Nephron progenitor cell (in vitro differentiated cells): Measurements from ENCODE around the gene SOCS3.
A peak's percentile ranks its signal among the peaks of the same experiment; 100 is the strongest.

Experiments used
- DNase-seq: peaks from one replicate; pipeline ENCODE4 v3.0.0; 2021
- H3K27ac Mint-ChIP-seq: 2 replicates; pipeline ENCODE4 v1.8.0; 2021; ENCODE audit warnings: mild to moderate bottlenecking, moderate library complexity, mixed read lengths
- H3K27me3 Mint-ChIP-seq: 2 replicates; pipeline ENCODE4 v1.8.0; 2021; ENCODE audit warnings: mild to moderate bottlenecking, low read depth, mixed read lengths; ENCODE audit not compliant: poor library complexity
- H3K36me3 Mint-ChIP-seq: 2 replicates; pipeline ENCODE4 v1.8.0; 2021; ENCODE audit warnings: low read depth, mixed read lengths
- H3K4me1 Mint-ChIP-seq: 2 replicates; pipeline ENCODE4 v1.8.0; 2021; ENCODE audit warnings: mixed read lengths
- H3K4me3 Mint-ChIP-seq: 2 replicates; pipeline ENCODE4 v1.8.0; 2021; ENCODE audit warnings: mild to moderate bottlenecking, moderate library complexity, mixed read lengths
- H3K9me3 Mint-ChIP-seq: 2 replicates; pipeline ENCODE4 v1.8.0; 2021; ENCODE audit warnings: mild to moderate bottlenecking, moderate library complexity, mixed read lengths
- CTCF ChIP-seq: fragments of 200-600 bp; sonication (generic); IDR thresholded peaks from 2 replicates; pipeline ENCODE4 v1.5.0; 2021; ENCODE audit warnings: antibody characterized with exemption

SOCS3 gene

GRCh38 chr17:78359997-78360370 lies at the start of gene SOCS3:
Gene SOCS3, minus strand, starts transcription at chr17:78360077. Its CDS starts 982 bp downstream, at chr17:78359095.
- no peak for TF ChIP-seq CTCF
- Mint-ChIP-seq H3K4me3 (peak within 1 kb of the TSS; percentile 83), H3K27me3 (peaks cover 16% of the 10 kb centered on the region), H3K36me3 (peaks cover 19% of the 10 kb centered on the region), H3K9me3 (no peaks in the 10 kb centered on the region), H3K27ac (no peak within 1 kb of the TSS), H3K4me1 (peaks cover 68% of the 10 kb centered on the region)
- DNase-seq, result peak; percentile 91

GRCh38 chr17:78409191-78409928 lies 49.5 kb upstream of the SOCS3 start:
- DNase-seq, result no peak
- Mint-ChIP-seq H3K27me3 (no peaks in the 10 kb centered on the region), H3K4me3 (no peak overlapping the region), H3K36me3 (peaks cover 20% of the 10 kb centered on the region), H3K4me1 (peaks cover 84% of the 10 kb centered on the region), H3K27ac (no peak overlapping the region), H3K9me3 (no peaks in the 10 kb centered on the region)
- TF ChIP-seq CTCF, result no peak

DNA sequence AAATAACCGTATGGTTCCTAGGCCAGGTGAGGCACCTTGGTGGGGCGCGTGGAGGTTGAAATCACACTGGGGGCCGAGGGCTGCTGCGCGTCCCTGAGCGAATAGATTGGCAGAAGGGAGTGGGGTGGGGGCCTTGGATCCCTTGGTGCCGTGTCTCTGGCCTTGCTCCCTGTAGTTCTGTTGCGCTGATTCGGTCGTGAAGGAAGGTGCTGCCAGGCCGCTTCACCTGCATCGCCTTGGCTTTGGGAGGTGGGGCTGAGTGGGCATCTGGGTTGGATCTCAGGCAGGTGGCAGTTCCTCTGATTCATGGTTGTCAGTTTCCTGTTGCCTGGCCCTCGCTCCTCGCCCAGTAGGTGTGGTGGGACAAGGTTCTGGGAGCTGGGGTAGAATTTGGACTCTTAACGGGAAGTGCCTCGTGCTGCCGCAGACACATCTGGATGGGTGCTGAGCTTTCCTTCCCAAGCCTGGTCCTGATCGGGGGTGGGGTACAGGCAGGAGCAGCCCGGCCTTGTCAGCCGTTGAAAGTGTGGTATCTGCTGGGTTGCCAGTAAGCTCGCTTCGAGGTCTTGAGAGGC lies 48.7 kb upstream of the SOCS3 start:
- Mint-ChIP-seq H3K36me3 (peaks cover 28% of the 10 kb centered on the region), H3K9me3 (no peaks in the 10 kb centered on the region), H3K27me3 (no peaks in the 10 kb centered on the region), H3K4me1 (peaks cover 76% of the 10 kb centered on the region), H3K27ac (peak overlapping the region; percentile 42), H3K4me3 (no peak overlapping the region)
- TF ChIP-seq CTCF, result no peak
- DNase-seq, result no peak

GRCh38 chr17:78407387-78408000 lies 47.6 kb upstream of the SOCS3 start:
- H3K36me3 Mint-ChIP-seq, result peaks cover 33% of the 10 kb centered on the region
- H3K27me3 Mint-ChIP-seq, result no peaks in the 10 kb centered on the region
- H3K9me3 Mint-ChIP-seq, result no peaks in the 10 kb centered on the region
- peak overlapping the region; percentile 81 for H3K27ac Mint-ChIP-seq
- TF ChIP-seq CTCF, result no peak
- peaks cover 66% of the 10 kb centered on the region for H3K4me1 Mint-ChIP-seq
- no peak overlapping the region for H3K4me3 Mint-ChIP-seq
- no peak for DNase-seq

GRCh38 chr17:78406920-78407319 lies 47.0 kb upstream of the SOCS3 start:
- Mint-ChIP-seq H3K4me1 (peaks cover 60% of the 10 kb centered on the region), H3K27me3 (no peaks in the 10 kb centered on the region), H3K9me3 (no peaks in the 10 kb centered on the region), H3K4me3 (no peak overlapping the region), H3K36me3 (peaks cover 38% of the 10 kb centered on the region), H3K27ac (no peak overlapping the region)
- TF ChIP-seq CTCF, result no peak
- DNase-seq, result no peak
